Bronchial epithelial cell (primary cell): ENCODE results near the gene SH3RF1. TPM values are rescaled to one million over a fixed set of nuclear protein-coding genes. Genes with fewer than 3 reads are reported as not detected.

Source experiments
- DNase-seq: peaks from one replicate; pipeline ENCODE4 v3.0.0-alpha.2; 2010; ENCODE audit warnings: low read depth
- FAIRE-seq: peaks from 2 replicates; lab custom pipeline; 2011; peaks lifted over from hg19 to GRCh38; lab: Jason Lieb, UNC
- H3K27me3 ChIP-seq: 2 replicates; pipeline ENCODE4 v1.5.1; 2011; ENCODE audit warnings: low read length; ENCODE audit not compliant: control insufficient read depth, insufficient read depth
- H3K36me3 ChIP-seq: 2 replicates; pipeline ENCODE4 v1.5.1; 2011; ENCODE audit warnings: low read length; ENCODE audit not compliant: control insufficient read depth, insufficient read depth
- H3K4me3 ChIP-seq: 2 replicates; pipeline ENCODE4 v1.5.1; 2011; ENCODE audit warnings: mild to moderate bottlenecking, low read depth, low read length, control low read depth
- total RNA-seq: library from RNA; depleted of rRNA; stranded (reverse); fragments of >200 nt; gene quantifications from 2 replicates; pipeline ENCODE4 v1.2.1, GENCODE V29; 2014
- TF ChIP-seq, protein P1 (sequence below): IDR thresholded peaks from 2 replicates; pipeline ENCODE4 v1.5.1; 2011; ENCODE audit warnings: mild to moderate bottlenecking, moderate library complexity, low read length, control low read depth, inconsistent platforms; ENCODE audit not compliant: insufficient read depth, severe bottlenecking

SH3RF1 gene
- total RNA-seq, 1 donor from 2014 or later: 9.0 TPM

DNA sequence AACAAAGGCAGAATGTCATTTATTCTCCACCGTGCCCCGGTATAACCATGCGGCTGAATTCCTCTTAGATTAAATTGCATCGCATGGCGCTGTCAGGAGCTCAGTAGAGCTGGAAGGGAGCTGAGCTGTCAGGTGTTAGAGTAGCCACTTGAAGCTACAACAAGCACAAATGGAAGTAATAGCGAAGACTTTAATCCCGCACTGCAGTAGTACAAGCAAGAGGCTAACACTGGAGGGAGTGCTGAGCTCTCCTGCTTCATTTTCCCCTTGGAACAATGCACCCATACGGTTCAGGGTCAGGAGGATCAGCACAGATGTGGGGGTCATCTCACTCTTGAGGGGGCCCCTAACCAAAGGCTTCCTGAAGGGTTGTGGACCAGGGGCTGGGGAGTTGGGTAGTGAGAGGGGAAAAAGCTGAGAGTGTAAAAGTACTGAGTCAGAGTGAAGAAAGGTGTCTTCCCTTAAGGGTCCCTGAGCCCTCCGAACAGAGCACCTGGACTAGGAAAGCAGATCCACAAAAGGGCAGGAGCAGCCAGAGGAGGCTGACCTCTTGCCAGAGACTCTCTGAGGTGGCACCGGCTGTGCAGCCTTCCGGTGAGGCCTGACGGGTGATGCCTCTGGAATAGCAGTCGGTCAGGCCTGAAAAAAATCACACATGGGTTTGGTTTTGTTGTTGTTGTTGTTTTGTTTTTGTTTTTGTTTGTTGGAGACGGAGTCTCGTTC lies 224.7 kb downstream of the SH3RF1 start:
- no peaks in the 10 kb centered on the region for H3K27me3 ChIP-seq
- H3K4me3 ChIP-seq: no peak overlapping the region
- DNase-seq: no peak
- TF ChIP-seq, protein P1, sequence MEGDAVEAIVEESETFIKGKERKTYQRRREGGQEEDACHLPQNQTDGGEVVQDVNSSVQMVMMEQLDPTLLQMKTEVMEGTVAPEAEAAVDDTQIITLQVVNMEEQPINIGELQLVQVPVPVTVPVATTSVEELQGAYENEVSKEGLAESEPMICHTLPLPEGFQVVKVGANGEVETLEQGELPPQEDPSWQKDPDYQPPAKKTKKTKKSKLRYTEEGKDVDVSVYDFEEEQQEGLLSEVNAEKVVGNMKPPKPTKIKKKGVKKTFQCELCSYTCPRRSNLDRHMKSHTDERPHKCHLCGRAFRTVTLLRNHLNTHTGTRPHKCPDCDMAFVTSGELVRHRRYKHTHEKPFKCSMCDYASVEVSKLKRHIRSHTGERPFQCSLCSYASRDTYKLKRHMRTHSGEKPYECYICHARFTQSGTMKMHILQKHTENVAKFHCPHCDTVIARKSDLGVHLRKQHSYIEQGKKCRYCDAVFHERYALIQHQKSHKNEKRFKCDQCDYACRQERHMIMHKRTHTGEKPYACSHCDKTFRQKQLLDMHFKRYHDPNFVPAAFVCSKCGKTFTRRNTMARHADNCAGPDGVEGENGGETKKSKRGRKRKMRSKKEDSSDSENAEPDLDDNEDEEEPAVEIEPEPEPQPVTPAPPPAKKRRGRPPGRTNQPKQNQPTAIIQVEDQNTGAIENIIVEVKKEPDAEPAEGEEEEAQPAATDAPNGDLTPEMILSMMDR: no peak
- FAIRE-seq: no peak
- H3K36me3 ChIP-seq: no peaks in the 10 kb centered on the region

DNA sequence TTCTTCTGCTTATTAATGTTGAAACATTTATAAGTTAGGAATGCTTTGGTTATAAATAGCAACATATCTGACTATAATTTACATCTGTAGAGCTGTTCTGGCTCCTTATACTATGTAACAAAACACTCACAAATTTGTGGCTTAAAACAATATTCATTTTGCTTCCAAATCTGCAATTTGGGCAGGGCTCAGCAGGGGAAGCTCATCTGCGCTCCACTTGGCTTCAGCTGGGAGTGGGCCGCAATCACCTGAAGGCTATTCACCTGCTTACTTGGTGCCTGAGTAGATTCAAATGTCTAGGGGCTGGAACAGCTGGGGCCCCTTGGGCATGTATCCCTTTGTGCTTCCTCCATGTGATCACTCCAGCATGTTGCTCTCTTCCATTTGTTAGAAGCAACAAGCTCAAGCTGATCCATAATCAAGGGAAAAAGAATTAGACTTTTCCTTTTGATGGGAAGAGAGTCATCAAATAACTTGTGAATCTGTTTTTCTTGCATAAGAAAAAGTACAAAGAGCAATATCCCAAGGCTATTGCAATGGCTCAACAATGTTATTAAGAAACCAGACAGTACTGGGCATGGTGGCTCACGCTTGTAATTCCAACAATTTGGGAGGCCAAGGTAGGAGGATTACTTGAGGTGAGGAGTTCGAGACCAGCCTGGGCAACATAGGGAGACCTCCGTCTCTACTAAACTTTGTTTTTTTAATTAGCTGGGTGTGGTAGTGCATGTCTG lies 225.9 kb downstream of the SH3RF1 start:
- H3K27me3 ChIP-seq: no peaks in the 10 kb centered on the region
- FAIRE-seq (no peak), DNase-seq (no peak)

More for the DNA sequence above, 225.9 kb downstream of the SH3RF1 start:
- TF ChIP-seq, protein P1: no peak
- H3K4me3 ChIP-seq: no peak overlapping the region
- no peaks in the 10 kb centered on the region for H3K36me3 ChIP-seq
